CD8-positive, alpha-beta memory T cell (primary cell): ENCODE results near the gene OR2H1. TPM values are rescaled to one million over a fixed set of nuclear protein-coding genes. Genes with fewer than 3 reads are reported as not detected.

ENCODE experiments used
- CTCF ChIA-PET: fragments of 350-600 bp; sonication (Branson Sonifier 250); formaldehyde crosslinking; loops from one replicate; lab custom pipeline; 2021; ENCODE audit warnings: antibody characterized with exemption; lab: Charles Lee
- POLR2A ChIA-PET: fragments of 350-600 bp; sonication (Branson Sonifier 250); formaldehyde crosslinking; loops from one replicate; lab custom pipeline; 2021; ENCODE audit warnings: antibody characterized with exemption; lab: Charles Lee
- DNase-seq, 5 donors: peaks; one replicate each; pipeline versions ENCODE4 v3.0.0 to v3.0.0-alpha.2; 2020 to 2022; ENCODE audit warnings: mixed read lengths in 1 of 5
- H3K27ac ChIP-seq: one replicate; pipeline ENCODE4 v1.7.0; 2013; ENCODE audit warnings: low read depth, mild to moderate bottlenecking, low read length, moderate library complexity
- H3K27me3 ChIP-seq: 2 replicates; pipeline ENCODE4 v1.7.0; 2013; ENCODE audit warnings: low read length, mild to moderate bottlenecking; ENCODE audit not compliant: insufficient read depth, poor library complexity, severe bottlenecking
- H3K36me3 ChIP-seq: 2 replicates; pipeline ENCODE4 v1.7.0; 2013; ENCODE audit warnings: mild to moderate bottlenecking, low read length, moderate library complexity; ENCODE audit not compliant: insufficient read depth
- H3K4me1 ChIP-seq: 2 replicates; pipeline ENCODE4 v1.7.0; 2013; ENCODE audit warnings: mild to moderate bottlenecking, low read length, moderate library complexity; ENCODE audit not compliant: insufficient read depth
- H3K4me3 ChIP-seq: 2 replicates; pipeline ENCODE4 v1.7.0; 2013; ENCODE audit warnings: mild to moderate bottlenecking, low read length
- H3K9me3 ChIP-seq: 2 replicates; pipeline ENCODE4 v1.7.0; 2013; ENCODE audit warnings: mild to moderate bottlenecking, low read length
- H3K27ac Mint-ChIP-seq, 8 donors: one replicate each; pipeline ENCODE4 v1.8.0; 2020 to 2021; ENCODE audit warnings: mixed read lengths in 8 of 8, mild to moderate bottlenecking in 6 of 8, inconsistent platforms in 3 of 8, moderate library complexity in 3 of 8
- H3K27me3 Mint-ChIP-seq, 2 donors: one replicate each; pipeline ENCODE4 v1.8.0; 2020 to 2021; ENCODE audit warnings: mixed read lengths in 2 of 2, mild to moderate bottlenecking in 1 of 2, moderate library complexity in 1 of 2
- H3K36me3 Mint-ChIP-seq, 3 donors: one replicate each; pipeline ENCODE4 v1.8.0; 2020 to 2021; ENCODE audit warnings: mixed read lengths in 3 of 3, inconsistent platforms in 1 of 3, mild to moderate bottlenecking in 1 of 3
- H3K4me1 Mint-ChIP-seq, 3 donors: one replicate each; pipeline ENCODE4 v1.8.0; 2020 to 2021; ENCODE audit warnings: mixed read lengths in 3 of 3, inconsistent platforms in 1 of 3, mild to moderate bottlenecking in 1 of 3
- H3K4me3 Mint-ChIP-seq, 7 donors: one replicate each; pipeline ENCODE4 v1.8.0; 2020 to 2021; ENCODE audit warnings: mixed read lengths in 7 of 7, mild to moderate bottlenecking in 6 of 7, moderate library complexity in 4 of 7, inconsistent platforms in 2 of 7
- H3K9me3 Mint-ChIP-seq, 5 donors: one replicate each; pipeline ENCODE4 v1.8.0; 2020 to 2022; ENCODE audit warnings: mixed read lengths in 5 of 5, mild to moderate bottlenecking in 3 of 5, moderate library complexity in 2 of 5, inconsistent platforms in 1 of 5
- polyA plus RNA-seq: library from polyadenylated mRNA; unstranded; fragments of 300-500 nt; fragmentation: Illumina TruSeq; gene quantifications from one replicate; pipeline ENCODE4 v1.2.3, GENCODE V29; 2021
- total RNA-seq, 2 experiments: library from RNA; stranded (reverse); gene quantifications; one replicate each; pipeline ENCODE4 v1.2.3, GENCODE V29; 2021

Gene OR2H1
- total and polyA plus RNA-seq, 3 experiments from 2014 or later = not detected

DNA sequence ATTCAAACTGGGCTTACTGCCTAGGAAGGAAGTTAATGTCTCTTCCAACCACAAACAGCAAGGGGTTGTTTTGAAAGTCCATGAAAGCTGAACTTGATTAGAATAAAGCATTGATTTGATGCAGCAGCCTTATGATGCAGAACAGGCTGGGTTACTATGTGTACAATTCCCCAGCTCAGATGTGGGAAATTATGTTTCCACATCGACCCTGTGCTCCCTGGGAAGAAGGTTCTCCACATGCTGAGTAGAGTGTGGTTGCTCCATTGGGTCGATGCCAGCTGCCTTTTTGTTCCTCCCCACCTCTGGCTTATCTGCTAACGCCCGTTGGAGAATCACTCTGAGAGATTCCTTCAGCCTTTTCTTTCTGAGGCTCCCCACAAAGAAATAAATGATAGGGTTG lies 29.6 kb downstream of the OR2H1 start:
- H3K4me1 ChIP-seq = no peaks in the 10 kb centered on the region
- ChIA-PET POLR2A (no interaction called here), CTCF (no interaction called here)
- no peaks in the 10 kb centered on the region for H3K27me3 ChIP-seq
- Mint-ChIP-seq H3K9me3 (no peaks in the 10 kb centered on the region), H3K27me3 (peaks cover 13 to 47% of the 10 kb centered on the region in 2 donors), H3K4me1 (no peaks in the 10 kb centered on the region), H3K36me3 (no peaks in the 10 kb centered on the region), H3K27ac (no peak overlapping the region), H3K4me3 (no peak overlapping the region)
- no peaks in the 10 kb centered on the region for H3K36me3 ChIP-seq
- no peak overlapping the region for H3K4me3 ChIP-seq
- H3K9me3 ChIP-seq = no peaks in the 10 kb centered on the region
- DNase-seq = no peak
- no peak overlapping the region for H3K27ac ChIP-seq

DNA sequence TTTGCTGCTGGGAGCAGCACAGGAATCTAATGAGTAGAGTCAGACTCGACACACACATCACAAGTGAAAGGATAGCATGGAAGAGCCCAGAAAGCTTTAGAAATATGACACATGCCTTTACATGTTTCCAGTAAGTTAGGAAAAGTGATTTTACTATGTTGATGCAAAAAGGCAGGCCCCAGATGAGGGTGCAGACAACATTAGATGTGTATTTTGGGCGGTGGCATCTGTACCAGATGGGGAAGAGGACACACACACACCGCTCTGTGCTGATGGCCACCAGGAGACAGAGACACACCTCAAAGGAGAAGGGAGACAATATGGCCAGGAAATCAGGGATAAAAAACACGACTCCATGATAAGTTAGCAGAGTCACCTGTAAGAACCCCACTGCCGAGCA lies 30.2 kb downstream of the OR2H1 start:
- Histone ChIP-seq H3K4me1 (no peaks in the 10 kb centered on the region), H3K4me3 (no peak overlapping the region), H3K27me3 (no peaks in the 10 kb centered on the region), H3K36me3 (no peaks in the 10 kb centered on the region), H3K27ac (no peak overlapping the region), H3K9me3 (no peaks in the 10 kb centered on the region)
- no peaks in the 10 kb centered on the region for H3K36me3 Mint-ChIP-seq
- H3K27me3 Mint-ChIP-seq = peaks cover 13 to 47% of the 10 kb centered on the region in 2 donors
- POLR2A ChIA-PET = no interaction called here
- no peak overlapping the region for H3K4me3 Mint-ChIP-seq
- CTCF ChIA-PET = no interaction called here
- no peaks in the 10 kb centered on the region for H3K4me1 Mint-ChIP-seq
- DNase-seq = no peak
- H3K27ac Mint-ChIP-seq = no peak overlapping the region
- H3K9me3 Mint-ChIP-seq = no peaks in the 10 kb centered on the region

DNA sequence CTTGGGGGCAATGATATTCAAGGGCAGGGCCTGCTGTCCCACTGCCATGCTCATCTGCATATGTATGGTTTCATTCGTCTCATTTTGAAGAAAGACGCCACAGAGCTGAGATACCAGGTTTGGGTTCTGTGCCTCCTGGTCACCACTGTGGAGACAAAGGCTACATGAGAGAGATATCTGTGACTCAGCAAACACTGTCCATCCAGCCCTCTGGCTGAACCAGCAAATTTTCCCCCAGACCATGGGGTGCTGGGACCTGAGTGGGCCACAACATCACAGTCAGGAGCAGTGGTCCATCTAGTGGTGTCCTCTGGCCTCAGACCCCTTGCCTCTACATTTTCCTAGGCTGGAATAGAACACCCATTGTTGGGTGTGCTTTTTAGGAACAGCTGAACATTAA lies 30.7 kb downstream of the OR2H1 start, which contains the start of gene MAS1L:
Gene MAS1L, minus strand, starts transcription at position 297 of the 400 bp plus-strand sequence. Its CDS starts 54 bp downstream, at position 243.
- ChIA-PET POLR2A (no interaction called here), CTCF (no interaction called here)
- Mint-ChIP-seq H3K27me3 (peaks cover 13 to 48% of the 10 kb centered on the region in 2 donors), H3K36me3 (no peaks in the 10 kb centered on the region), H3K9me3 (no peaks in the 10 kb centered on the region), H3K4me3 (no peak within 1 kb of the TSS), H3K4me1 (no peaks in the 10 kb centered on the region), H3K27ac (no peak within 1 kb of the TSS)
- Histone ChIP-seq H3K9me3 (no peaks in the 10 kb centered on the region), H3K36me3 (no peaks in the 10 kb centered on the region), H3K27ac (no peak within 1 kb of the TSS), H3K4me3 (no peak within 1 kb of the TSS), H3K27me3 (no peaks in the 10 kb centered on the region), H3K4me1 (no peaks in the 10 kb centered on the region)
- no peak for DNase-seq

DNA sequence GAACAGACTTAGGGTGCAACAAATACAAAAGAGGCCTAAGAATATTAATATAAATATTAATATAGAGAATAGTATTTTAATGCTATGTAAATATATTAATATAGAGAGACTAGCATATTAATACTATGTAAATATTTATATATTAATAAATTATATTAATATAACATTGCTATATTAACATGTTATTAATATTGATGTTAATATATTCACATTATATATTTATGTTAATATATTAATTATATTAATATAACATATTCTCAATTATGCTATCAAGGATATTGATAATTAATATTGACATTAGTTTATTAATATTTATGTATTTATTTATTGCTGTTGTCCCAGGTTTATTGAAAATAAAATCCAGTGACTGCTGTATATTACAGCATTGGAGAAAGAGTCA lies 31.9 kb downstream of the OR2H1 start:
- no peaks in the 10 kb centered on the region for H3K4me1 Mint-ChIP-seq
- CTCF ChIA-PET = no interaction called here
- peaks cover 12 to 45% of the 10 kb centered on the region in 2 donors for H3K27me3 Mint-ChIP-seq
- no peaks in the 10 kb centered on the region for H3K36me3 ChIP-seq
- POLR2A ChIA-PET = no interaction called here
- DNase-seq = no peak
- no peak overlapping the region for H3K27ac Mint-ChIP-seq
- H3K9me3 ChIP-seq = no peaks in the 10 kb centered on the region
- H3K27me3 ChIP-seq = no peaks in the 10 kb centered on the region
- no peak overlapping the region for H3K4me3 ChIP-seq
- H3K4me1 ChIP-seq = no peaks in the 10 kb centered on the region
- no peak overlapping the region for H3K27ac ChIP-seq
- H3K4me3 Mint-ChIP-seq = no peak overlapping the region
- H3K9me3 Mint-ChIP-seq = no peaks in the 10 kb centered on the region
- H3K36me3 Mint-ChIP-seq = no peaks in the 10 kb centered on the region

DNA sequence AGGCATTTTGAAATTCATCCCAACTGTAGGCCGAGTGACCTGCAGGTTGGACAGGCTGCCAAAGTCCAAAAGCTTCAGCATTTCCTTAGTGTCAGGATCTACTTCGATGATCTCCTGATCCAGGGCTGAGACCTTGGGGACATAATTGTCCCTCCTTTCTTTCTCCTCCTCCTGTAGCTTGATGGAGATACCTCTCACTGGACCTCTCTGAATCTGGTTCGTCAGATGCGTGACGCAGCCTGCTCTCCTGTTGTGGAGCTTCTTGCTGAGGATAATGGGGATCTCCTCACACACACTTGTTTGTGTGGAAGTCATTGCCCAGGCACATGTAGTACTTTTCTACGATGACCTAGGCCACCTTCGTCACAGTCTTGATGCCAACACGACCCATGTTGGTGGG lies 32.3 kb downstream of the OR2H1 start:
- no peak for DNase-seq
- Histone ChIP-seq H3K27me3 (no peaks in the 10 kb centered on the region), H3K27ac (no peak overlapping the region), H3K4me3 (no peak overlapping the region), H3K9me3 (no peaks in the 10 kb centered on the region), H3K4me1 (no peaks in the 10 kb centered on the region), H3K36me3 (no peaks in the 10 kb centered on the region)
- Mint-ChIP-seq H3K4me3 (no peak overlapping the region), H3K36me3 (no peaks in the 10 kb centered on the region), H3K27me3 (peaks cover 12 to 41% of the 10 kb centered on the region in 2 donors), H3K27ac (no peak overlapping the region), H3K9me3 (no peaks in the 10 kb centered on the region), H3K4me1 (no peaks in the 10 kb centered on the region)
- POLR2A ChIA-PET = no interaction called here
- CTCF ChIA-PET = no interaction called here

DNA sequence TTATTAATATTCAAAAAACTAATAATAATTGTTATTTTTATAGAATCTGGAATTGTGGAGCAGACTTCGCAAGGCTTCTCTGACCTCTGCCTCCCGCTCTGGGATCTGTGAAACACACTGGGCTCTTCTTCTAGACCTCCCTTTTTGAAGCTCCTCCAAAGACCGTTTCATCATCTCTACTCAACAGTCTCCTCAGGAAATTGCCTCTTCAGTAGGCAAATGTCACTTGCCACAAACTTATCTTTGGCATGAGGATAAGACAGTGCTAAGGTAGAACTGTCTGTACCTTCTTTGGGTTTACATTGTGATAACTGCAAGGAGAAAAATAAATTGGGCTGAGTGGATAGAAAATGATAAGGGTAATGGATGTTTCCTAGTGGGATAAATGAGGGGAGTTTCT lies 33.1 kb downstream of the OR2H1 start:
- no peaks in the 10 kb centered on the region for H3K4me1 ChIP-seq
- Mint-ChIP-seq H3K4me1 (no peaks in the 10 kb centered on the region), H3K4me3 (no peak overlapping the region), H3K9me3 (no peaks in the 10 kb centered on the region), H3K36me3 (no peaks in the 10 kb centered on the region), H3K27me3 (peaks cover 6 to 33% of the 10 kb centered on the region in 2 donors), H3K27ac (no peak overlapping the region)
- H3K27me3 ChIP-seq = no peaks in the 10 kb centered on the region
- DNase-seq = no peak
- POLR2A ChIA-PET = no interaction called here
- no peak overlapping the region for H3K4me3 ChIP-seq
- H3K9me3 ChIP-seq = no peaks in the 10 kb centered on the region
- CTCF ChIA-PET = no interaction called here
- H3K27ac ChIP-seq = no peak overlapping the region
- no peaks in the 10 kb centered on the region for H3K36me3 ChIP-seq

DNA sequence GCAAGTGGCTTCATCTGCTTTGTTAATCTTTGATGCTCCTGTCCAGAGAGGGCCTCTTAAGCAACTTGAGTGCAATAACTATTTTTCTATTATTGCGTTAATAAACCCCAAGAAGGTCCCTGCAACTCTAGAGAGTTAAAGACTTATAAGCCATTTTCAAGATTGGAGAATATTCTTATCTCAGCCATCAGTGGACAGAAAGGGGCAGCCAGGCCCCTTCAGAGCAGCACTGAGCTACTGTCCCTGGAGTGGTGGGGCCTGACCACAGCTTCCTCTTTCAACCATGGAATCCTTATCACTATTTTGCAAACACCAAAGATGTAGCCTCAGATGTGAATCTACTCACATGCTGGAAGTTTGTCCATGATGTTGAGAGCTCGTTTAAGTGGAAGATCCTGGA lies 33.6 kb downstream of the OR2H1 start:
- Mint-ChIP-seq H3K4me1 (no peaks in the 10 kb centered on the region), H3K27ac (no peak overlapping the region), H3K36me3 (no peaks in the 10 kb centered on the region), H3K27me3 (peaks cover 4 to 33% of the 10 kb centered on the region in 2 donors), H3K9me3 (no peaks in the 10 kb centered on the region), H3K4me3 (no peak overlapping the region)
- ChIA-PET CTCF (no interaction called here), POLR2A (no interaction called here)
- Histone ChIP-seq H3K36me3 (no peaks in the 10 kb centered on the region), H3K27ac (no peak overlapping the region), H3K4me1 (no peaks in the 10 kb centered on the region), H3K4me3 (no peak overlapping the region), H3K27me3 (no peaks in the 10 kb centered on the region), H3K9me3 (no peaks in the 10 kb centered on the region)
- no peak for DNase-seq

DNA sequence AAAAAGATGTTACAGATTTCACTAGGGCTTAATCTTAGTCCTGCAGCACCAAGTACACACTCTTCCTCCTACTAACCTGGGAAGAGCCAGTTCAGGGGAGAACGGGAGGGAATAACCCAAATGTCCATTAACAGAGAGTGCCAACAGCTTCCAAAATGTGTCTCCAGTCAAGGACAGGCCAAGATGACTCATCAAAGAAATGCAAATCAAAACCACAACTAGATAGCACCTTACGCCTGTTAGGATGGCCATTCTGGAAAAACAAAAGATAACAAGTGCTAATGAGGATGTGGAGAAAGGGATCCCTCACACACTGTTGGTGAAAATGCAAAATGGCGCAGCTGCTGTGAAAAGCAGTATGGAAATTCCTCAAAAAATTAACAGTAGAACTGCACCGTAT lies 34.6 kb downstream of the OR2H1 start:
- Histone ChIP-seq H3K9me3 (no peaks in the 10 kb centered on the region), H3K27ac (no peak overlapping the region), H3K27me3 (no peaks in the 10 kb centered on the region), H3K4me3 (no peak overlapping the region), H3K36me3 (no peaks in the 10 kb centered on the region), H3K4me1 (no peaks in the 10 kb centered on the region)
- peaks cover 3 to 35% of the 10 kb centered on the region in 2 donors for H3K27me3 Mint-ChIP-seq
- no peaks in the 10 kb centered on the region for H3K9me3 Mint-ChIP-seq
- CTCF ChIA-PET = no interaction called here
- peaks cover 0 to 1% (median 0%) of the 10 kb centered on the region in 3 donors for H3K36me3 Mint-ChIP-seq
- no peak overlapping the region for H3K4me3 Mint-ChIP-seq
- POLR2A ChIA-PET = no interaction called here
- DNase-seq = no peak
- H3K4me1 Mint-ChIP-seq = no peaks in the 10 kb centered on the region
- H3K27ac Mint-ChIP-seq = no peak overlapping the region

DNA sequence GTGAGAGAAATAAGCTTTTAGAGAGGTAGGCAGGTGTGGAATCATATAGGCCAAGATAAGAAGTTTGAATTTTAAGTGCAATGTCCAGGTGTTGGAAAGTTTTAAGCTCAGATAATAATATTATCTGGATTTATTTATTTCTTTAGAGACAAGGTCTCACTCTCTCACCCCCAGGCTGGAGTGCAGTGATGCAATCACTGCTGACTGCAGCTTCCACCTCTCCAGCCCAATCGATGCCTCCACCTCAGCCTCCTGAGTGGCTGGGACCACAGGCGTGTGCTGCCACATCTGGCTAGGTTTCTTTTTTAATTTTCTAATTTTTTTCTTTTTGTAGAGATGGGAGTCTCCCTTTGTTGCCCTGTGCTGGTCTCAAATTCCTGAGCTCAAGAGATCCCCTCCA lies 36.3 kb downstream of the OR2H1 start:
- no peaks in the 10 kb centered on the region for H3K36me3 ChIP-seq
- Mint-ChIP-seq H3K27ac (peak overlapping the region in 1 of 8 donors; percentile 52), H3K36me3 (peaks cover 0 to 2% (median 0%) of the 10 kb centered on the region in 3 donors), H3K4me3 (no peak overlapping the region), H3K4me1 (no peaks in the 10 kb centered on the region), H3K9me3 (no peaks in the 10 kb centered on the region), H3K27me3 (peaks cover 5 to 38% of the 10 kb centered on the region in 2 donors)
- POLR2A ChIA-PET = no interaction called here
- no peaks in the 10 kb centered on the region for H3K4me1 ChIP-seq
- H3K4me3 ChIP-seq = no peak overlapping the region
- H3K9me3 ChIP-seq = no peaks in the 10 kb centered on the region
- H3K27ac ChIP-seq = no peak overlapping the region
- no peaks in the 10 kb centered on the region for H3K27me3 ChIP-seq
- CTCF ChIA-PET = no interaction called here
- no peak for DNase-seq
